Thoracic aorta (tissue), 2 donors: Measurements from ENCODE around the gene ENTPD7. TPM values are rescaled to one million over a fixed set of nuclear protein-coding genes. Genes with fewer than 3 reads are reported as not detected.

Experiments used
- ATAC-seq: fragments of 150-250 bp; one replicate; pipeline ENCODE4 v1.8.0; 2017; ENCODE audit warnings: low read depth; ENCODE audit not compliant: insufficient number of reproducible peaks, low FRiP score
- DNase-seq: peaks from one replicate; pipeline ENCODE4 v3.0.0-alpha.2; 2020; ENCODE audit warnings: low spot score
- H3K27ac ChIP-seq, 2 donors: fragments of 200-600 bp; sonication (generic); 1 replicate in 1 of 2; 2 replicates in 1 of 2; pipeline ENCODE4 v1.5.1; 2016; ENCODE audit warnings: mild to moderate bottlenecking in 2 of 2, moderate library complexity in 2 of 2
- H3K27me3 ChIP-seq: fragments of 200-600 bp; sonication (generic); replicated peaks from 2 replicates; pipeline ENCODE4 v1.6.0; 2016; ENCODE audit warnings: mild to moderate bottlenecking; ENCODE audit not compliant: insufficient read depth
- H3K36me3 ChIP-seq: fragments of 200-600 bp; sonication (generic); one replicate; pipeline ENCODE4 v1.5.1; 2016
- H3K4me1 ChIP-seq, 2 donors: fragments of 200-600 bp; sonication (generic); 1 replicate in 1 of 2; 2 replicates in 1 of 2; pipeline versions ENCODE4 v1.5.1 to v1.6.0; 2016; ENCODE audit warnings: low read depth in 2 of 2, mild to moderate bottlenecking in 1 of 2; ENCODE audit not compliant: control insufficient read depth in 1 of 2
- H3K4me3 ChIP-seq: fragments of 200-600 bp; sonication (generic); 2 replicates; pipeline ENCODE4 v1.5.1; 2016; ENCODE audit warnings: mild to moderate bottlenecking
- H3K9me3 ChIP-seq: fragments of 200-600 bp; sonication (generic); 2 replicates; pipeline ENCODE4 v1.5.1; 2016
- total RNA-seq, 2 donors: library from RNA; depleted of rRNA; stranded (reverse); fragments of >200 nt; gene quantifications; one replicate each; pipeline versions ENCODE4 v1.1.0 to v1.2.3, GENCODE V29; 2016
- TF ChIP-seq, protein P1 (sequence below): fragments of 200-600 bp; sonication (generic); IDR thresholded peaks from one replicate; pipeline ENCODE4 v1.5.1; 2019; ENCODE audit warnings: antibody characterized with exemption

Gene ENTPD7
- total RNA-seq, 2 donors from 2014 or later, result 8.1 to 14.8 TPM

DNA sequence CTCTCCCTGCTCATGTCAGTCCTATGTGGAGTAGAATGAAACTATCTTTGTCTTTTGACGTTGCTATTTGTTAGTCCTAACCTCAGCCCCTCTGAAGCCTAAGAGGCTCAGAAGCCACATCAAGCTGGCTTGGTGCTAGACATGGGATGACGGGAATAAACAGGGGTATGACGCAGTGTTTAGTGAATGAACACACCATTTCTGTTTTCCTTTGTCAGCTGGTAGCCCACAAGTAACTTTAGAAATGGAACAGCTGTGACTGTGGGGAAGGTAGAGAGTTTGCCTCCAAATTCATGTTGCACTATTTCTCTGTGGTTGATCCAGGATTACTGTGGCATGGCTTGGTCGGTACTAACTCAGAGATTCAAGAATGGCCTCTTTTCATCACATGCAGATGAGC lies 41.3 kb downstream of the ENTPD7 start:
- ATAC-seq (no peak), DNase-seq (no peak)
- Histone ChIP-seq H3K27ac (no peak overlapping the region), H3K27me3 (no peaks in the 10 kb centered on the region), H3K9me3 (no peaks in the 10 kb centered on the region), H3K4me1 (no peaks in the 10 kb centered on the region), H3K4me3 (no peak overlapping the region), H3K36me3 (peaks cover 39% of the 10 kb centered on the region)
- TF ChIP-seq, protein P1, sequence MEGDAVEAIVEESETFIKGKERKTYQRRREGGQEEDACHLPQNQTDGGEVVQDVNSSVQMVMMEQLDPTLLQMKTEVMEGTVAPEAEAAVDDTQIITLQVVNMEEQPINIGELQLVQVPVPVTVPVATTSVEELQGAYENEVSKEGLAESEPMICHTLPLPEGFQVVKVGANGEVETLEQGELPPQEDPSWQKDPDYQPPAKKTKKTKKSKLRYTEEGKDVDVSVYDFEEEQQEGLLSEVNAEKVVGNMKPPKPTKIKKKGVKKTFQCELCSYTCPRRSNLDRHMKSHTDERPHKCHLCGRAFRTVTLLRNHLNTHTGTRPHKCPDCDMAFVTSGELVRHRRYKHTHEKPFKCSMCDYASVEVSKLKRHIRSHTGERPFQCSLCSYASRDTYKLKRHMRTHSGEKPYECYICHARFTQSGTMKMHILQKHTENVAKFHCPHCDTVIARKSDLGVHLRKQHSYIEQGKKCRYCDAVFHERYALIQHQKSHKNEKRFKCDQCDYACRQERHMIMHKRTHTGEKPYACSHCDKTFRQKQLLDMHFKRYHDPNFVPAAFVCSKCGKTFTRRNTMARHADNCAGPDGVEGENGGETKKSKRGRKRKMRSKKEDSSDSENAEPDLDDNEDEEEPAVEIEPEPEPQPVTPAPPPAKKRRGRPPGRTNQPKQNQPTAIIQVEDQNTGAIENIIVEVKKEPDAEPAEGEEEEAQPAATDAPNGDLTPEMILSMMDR, result no peak

DNA sequence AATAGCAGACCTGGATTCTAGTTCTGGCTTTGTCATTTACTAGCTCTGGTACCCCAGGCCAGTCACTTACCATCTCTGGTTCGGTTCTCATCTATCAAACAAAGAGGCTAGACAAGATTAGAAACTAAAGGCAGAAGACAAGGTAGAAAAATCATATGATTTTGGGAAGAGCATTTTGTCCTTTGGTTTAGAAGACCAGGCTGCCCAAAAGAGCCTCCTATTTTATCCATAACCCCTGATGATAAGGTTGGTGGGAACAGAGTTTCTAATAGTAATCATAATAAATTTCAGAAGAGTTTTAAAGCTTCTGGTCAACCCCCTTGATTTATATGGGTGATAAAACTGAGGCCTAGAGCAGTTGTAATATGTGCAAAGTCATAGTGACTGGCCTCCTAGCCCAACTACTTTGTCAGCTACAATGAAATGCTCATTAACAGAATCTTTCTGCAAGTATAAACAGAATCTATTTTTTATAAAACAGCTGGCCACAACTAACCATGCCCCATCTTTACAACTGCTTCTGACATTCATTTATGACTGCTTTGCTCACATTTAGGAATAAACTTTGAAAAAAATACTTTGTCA lies 49.2 kb downstream of the ENTPD7 start:
- H3K4me1 ChIP-seq, result no peaks in the 10 kb centered on the region
- no peak for ATAC-seq
- TF ChIP-seq, protein P1, result no peak
- no peak overlapping the region for H3K27ac ChIP-seq
- no peaks in the 10 kb centered on the region for H3K27me3 ChIP-seq
- no peak overlapping the region for H3K4me3 ChIP-seq
- H3K9me3 ChIP-seq, result no peaks in the 10 kb centered on the region
- peaks cover 16% of the 10 kb centered on the region for H3K36me3 ChIP-seq
- DNase-seq, result no peak

DNA sequence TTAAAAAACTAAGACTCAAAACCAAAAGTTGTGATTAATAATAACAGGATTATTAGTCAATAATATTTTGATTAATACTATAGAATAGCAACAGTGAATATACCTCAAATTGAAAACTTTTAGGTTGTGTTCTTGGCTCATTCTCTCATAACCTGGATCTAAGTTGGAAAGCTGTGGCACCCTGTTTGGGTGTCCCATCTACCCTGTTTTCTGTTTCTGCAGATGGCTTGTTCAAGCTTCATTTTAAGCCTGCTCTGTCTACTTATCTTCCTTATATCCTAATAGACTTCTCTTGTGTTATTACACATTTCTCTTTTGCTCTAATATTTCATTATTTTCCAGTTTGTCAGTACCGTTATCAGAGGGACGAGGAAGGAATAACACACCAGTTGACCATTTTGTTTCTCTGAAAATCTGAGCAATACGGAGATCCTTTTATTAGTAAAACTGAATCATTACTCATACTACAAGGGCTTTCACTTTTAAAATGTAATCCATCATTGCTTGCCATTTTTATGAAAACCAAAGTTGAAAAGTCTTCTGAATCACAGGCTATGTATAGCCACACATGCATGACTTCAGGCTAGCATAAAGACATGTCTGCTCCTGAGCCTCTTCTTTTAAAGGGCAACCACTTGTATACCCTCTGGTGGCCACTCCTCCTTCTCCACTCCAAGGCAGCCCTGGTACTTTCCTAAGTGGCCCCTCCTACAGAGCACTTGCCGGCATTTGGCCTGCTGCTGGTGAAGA lies 50.3 kb downstream of the ENTPD7 start:
- H3K27me3 ChIP-seq, result no peaks in the 10 kb centered on the region
- H3K9me3 ChIP-seq, result no peaks in the 10 kb centered on the region
- peak; percentile 47 for ATAC-seq
- H3K4me1 ChIP-seq, result no peaks in the 10 kb centered on the region
- peak overlapping the region in 1 of 2 donors; percentile 23 for H3K27ac ChIP-seq
- TF ChIP-seq, protein P1, result no peak
- H3K4me3 ChIP-seq, result no peak overlapping the region
- DNase-seq, result no peak
- H3K36me3 ChIP-seq, result peaks cover 15% of the 10 kb centered on the region

DNA sequence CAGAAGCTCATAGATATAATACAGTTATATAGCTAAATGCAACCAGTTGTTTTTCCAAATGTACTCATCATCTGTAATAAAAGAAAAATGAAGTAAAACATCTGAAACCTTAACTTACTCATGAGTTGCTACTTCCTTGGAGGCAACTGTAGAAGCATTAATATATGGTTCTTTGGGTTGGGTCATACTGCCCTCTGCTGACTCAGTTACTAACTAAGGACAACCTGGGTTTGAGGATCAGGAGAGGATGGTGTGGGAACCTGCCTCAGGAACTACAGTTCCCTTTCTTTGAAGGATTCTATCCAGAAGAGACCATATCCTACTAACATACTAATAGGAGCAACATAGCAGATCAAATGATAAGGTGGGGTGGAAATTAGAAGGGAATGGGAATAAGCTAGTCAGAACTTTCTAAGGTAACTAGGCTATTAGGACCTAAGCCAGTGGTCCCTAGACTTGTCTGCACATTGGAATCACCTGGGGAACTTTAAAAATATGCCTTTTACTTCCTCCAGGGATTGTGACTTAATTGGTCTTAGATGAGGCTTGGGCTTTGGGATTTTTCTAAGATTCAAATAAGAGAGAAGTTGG lies 51.9 kb downstream of the ENTPD7 start:
- H3K27me3 ChIP-seq, result no peaks in the 10 kb centered on the region
- ATAC-seq (no peak), DNase-seq (no peak)
- no peak overlapping the region for H3K27ac ChIP-seq
- TF ChIP-seq, protein P1, result no peak
- H3K4me1 ChIP-seq, result no peaks in the 10 kb centered on the region
- no peak overlapping the region for H3K4me3 ChIP-seq
- H3K9me3 ChIP-seq, result no peaks in the 10 kb centered on the region
- H3K36me3 ChIP-seq, result peaks cover 11% of the 10 kb centered on the region

DNA sequence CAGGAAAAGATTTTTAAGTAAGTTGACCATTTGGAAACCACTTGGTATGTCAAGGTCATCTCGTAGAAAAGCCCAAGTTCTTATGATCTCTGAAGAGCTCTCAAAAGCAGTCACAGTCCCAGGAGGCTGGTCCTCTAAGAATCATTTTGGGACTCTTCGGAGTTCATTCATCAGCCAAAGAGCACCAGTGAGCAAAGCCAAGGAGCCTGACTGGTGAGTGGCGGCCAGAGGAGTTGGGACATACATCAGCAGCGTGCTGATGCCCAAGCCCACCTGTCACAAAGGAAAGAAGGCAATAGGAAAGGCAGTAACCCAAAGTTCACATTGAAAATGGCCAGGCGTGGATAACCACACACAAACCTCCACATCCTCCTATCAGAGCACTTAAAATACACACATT lies 55.1 kb downstream of the ENTPD7 start:
- Histone ChIP-seq H3K27me3 (no peaks in the 10 kb centered on the region), H3K4me1 (no peaks in the 10 kb centered on the region), H3K4me3 (no peak overlapping the region), H3K36me3 (peaks cover 18% of the 10 kb centered on the region), H3K9me3 (no peaks in the 10 kb centered on the region), H3K27ac (no peak overlapping the region)
- TF ChIP-seq, protein P1, result no peak
- ATAC-seq (no peak), DNase-seq (no peak)
